ENCODE measurements around the gene SLAMF9.

DNA sequence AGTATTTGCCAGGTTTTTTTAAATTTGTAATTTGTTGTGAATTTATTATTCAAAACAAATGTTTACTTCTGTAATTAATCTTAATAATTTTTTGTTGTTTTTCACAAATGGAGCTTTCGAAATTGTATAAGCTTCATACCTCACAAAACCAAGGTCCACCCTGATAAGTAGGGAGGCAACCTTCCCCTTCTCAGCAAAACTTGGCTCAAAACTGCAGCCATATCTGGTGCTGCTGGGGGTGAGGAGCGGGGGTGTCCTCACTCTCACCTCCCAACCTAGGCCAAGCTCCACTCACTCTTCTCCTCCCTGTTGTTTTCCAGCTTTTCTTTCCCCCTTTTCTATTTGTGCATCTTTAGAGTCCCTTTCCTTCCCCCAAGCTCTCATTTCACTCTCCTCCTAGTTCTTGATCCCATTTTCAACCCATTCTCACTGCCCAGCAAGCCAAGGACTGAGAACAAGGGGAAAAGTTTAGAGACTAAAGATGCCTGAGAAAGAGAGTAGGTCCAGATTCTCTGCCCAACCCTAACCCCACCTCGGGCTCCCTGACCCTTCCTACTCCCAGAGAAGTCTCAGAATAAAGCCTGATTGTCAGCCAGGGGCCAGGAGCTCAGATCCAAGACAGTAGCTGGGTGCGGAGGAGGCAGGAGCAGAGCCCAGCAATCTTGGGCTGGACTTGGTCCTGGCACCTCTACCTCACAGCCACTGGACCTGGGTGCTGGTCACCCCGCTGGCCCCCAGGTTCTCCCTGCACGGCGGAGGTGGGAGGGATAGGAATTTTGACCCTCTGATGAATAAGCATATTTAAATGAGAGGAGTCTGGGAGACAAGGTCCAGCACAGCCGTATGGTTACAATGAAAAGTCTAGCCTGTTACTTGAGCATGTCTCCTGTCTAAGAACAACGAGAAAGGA lies 45.8 kb downstream of the SLAMF9 start:
- TF ChIP-seq POLR2A (IDR thresholded peaks at IDR 0.05; ENCODE audit: low read length) (no peak), GATA1 (IDR thresholded peaks at IDR 0.05; ENCODE audit: low read depth, low read length) (no peak)
